ENCODE data around the gene RHOT2.

- no peak for TF ChIP-seq POLR2A (IDR thresholded peaks at IDR 0.05)
- TF ChIP-seq, protein P1, sequence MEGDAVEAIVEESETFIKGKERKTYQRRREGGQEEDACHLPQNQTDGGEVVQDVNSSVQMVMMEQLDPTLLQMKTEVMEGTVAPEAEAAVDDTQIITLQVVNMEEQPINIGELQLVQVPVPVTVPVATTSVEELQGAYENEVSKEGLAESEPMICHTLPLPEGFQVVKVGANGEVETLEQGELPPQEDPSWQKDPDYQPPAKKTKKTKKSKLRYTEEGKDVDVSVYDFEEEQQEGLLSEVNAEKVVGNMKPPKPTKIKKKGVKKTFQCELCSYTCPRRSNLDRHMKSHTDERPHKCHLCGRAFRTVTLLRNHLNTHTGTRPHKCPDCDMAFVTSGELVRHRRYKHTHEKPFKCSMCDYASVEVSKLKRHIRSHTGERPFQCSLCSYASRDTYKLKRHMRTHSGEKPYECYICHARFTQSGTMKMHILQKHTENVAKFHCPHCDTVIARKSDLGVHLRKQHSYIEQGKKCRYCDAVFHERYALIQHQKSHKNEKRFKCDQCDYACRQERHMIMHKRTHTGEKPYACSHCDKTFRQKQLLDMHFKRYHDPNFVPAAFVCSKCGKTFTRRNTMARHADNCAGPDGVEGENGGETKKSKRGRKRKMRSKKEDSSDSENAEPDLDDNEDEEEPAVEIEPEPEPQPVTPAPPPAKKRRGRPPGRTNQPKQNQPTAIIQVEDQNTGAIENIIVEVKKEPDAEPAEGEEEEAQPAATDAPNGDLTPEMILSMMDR (IDR thresholded peaks at IDR 0.05): no peak
These were observed 38.1 kb upstream of the RHOT2 start for GRCh38 chr16:629833-630248.
